AG09309 (cell line): ENCODE results near the gene SLAIN2.
A peak's percentile ranks its signal among the peaks of the same experiment; 100 is the strongest.
"Not testable (repeated sequence)": the region's sequence is repeated elsewhere in the genome, so short reads cannot be mapped to it uniquely, and the experiment has no call there.

Experiments used
- DNase-seq: peaks from one replicate; pipeline ENCODE4 v3.0.0-alpha.2; 2010; ENCODE audit warnings: low read depth
- H3K4me3 ChIP-seq: 2 replicates; pipeline ENCODE4 v1.5.1; 2011; ENCODE audit warnings: mild to moderate bottlenecking, low read depth, low read length, moderate library complexity; ENCODE audit not compliant: control insufficient read depth
- TF ChIP-seq, protein P1 (sequence below): IDR thresholded peaks from 2 replicates; pipeline ENCODE4 v1.5.1; 2011; ENCODE audit warnings: mild to moderate bottlenecking, low read depth, low read length, inconsistent platforms; ENCODE audit not compliant: insufficient read depth, control insufficient read depth; ENCODE audit errors: missing control alignments

SLAIN2 gene

DNA sequence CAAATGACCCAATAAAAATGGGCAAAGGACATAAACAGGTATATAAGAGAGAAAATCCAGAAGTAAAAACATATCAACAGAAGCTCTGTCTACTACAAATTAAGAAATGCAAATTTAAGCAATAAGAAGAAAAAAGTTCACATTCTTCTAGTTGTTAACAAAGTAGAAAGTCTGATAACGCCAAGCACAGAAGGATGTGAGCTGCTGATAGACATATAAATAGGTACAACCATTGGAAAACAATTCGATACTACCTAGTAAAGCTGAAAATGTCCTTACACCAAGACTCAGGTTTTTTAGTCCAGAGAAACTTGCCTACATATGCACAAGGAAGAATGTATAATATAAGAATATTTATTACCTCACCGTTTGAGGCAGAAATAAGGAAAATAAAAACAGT, 35.8 kb upstream of the SLAIN2 start:
- TF ChIP-seq, protein P1, sequence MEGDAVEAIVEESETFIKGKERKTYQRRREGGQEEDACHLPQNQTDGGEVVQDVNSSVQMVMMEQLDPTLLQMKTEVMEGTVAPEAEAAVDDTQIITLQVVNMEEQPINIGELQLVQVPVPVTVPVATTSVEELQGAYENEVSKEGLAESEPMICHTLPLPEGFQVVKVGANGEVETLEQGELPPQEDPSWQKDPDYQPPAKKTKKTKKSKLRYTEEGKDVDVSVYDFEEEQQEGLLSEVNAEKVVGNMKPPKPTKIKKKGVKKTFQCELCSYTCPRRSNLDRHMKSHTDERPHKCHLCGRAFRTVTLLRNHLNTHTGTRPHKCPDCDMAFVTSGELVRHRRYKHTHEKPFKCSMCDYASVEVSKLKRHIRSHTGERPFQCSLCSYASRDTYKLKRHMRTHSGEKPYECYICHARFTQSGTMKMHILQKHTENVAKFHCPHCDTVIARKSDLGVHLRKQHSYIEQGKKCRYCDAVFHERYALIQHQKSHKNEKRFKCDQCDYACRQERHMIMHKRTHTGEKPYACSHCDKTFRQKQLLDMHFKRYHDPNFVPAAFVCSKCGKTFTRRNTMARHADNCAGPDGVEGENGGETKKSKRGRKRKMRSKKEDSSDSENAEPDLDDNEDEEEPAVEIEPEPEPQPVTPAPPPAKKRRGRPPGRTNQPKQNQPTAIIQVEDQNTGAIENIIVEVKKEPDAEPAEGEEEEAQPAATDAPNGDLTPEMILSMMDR = no peak
- no peak overlapping the region for H3K4me3 ChIP-seq
- no peak for DNase-seq

GRCh38 chr4:48307528-48307927, 33.8 kb upstream of the SLAIN2 start:
- no peak for DNase-seq
- TF ChIP-seq, protein P1 = no peak
- no peak overlapping the region for H3K4me3 ChIP-seq

DNA sequence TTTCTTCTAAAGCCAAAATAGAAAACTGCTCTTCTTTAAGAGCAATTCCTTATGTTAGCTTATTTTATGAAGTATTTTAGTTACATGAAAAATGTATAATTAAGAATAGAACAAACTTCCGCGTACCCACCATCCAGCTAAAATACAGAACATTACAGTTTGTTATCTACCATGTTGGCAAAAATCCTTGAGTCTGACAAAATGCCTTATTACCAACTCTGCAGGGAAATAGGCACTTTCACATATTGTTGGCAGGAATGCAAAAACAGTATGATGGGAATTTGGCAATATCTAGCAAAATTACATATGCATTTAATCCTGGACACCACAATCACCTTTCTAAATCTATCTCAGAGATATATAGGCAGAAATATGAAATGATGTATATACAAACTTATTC, 32.4 kb upstream of the SLAIN2 start:
- TF ChIP-seq, protein P1 = no peak
- no peak for DNase-seq
- H3K4me3 ChIP-seq = no peak overlapping the region

DNA sequence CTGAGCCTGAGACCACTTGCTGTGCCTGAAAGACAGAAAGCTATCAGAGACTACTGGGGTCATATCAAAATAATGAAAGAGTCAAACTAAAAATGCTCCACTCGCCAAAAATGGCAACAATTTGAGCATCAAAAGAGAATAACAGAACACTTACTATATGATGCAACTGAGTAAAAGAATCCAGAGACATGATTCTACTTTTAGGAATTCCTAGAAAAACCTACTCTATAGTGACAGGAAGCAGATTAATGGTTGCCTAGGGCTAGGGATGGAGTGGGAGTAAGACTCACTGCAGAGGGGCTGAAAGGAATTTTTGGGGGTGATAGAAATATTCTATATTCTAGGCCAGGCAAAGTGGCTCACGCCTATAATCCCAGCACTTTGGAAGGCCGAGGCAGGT, 29.4 kb upstream of the SLAIN2 start:
- DNase-seq = no peak
- TF ChIP-seq, protein P1 = no peak
- no peak overlapping the region for H3K4me3 ChIP-seq

- H3K4me3 ChIP-seq, DNase-seq: not testable (repeated sequence)
Observed at GRCh38 chr4:48314746-48315145, 26.6 kb upstream of the SLAIN2 start.

GRCh38 chr4:48315728-48316630, 25.4 kb upstream of the SLAIN2 start:
- peak; percentile 31 for DNase-seq
- TF ChIP-seq, protein P1 = peak; percentile 68
- H3K4me3 ChIP-seq = no peak overlapping the region

DNA sequence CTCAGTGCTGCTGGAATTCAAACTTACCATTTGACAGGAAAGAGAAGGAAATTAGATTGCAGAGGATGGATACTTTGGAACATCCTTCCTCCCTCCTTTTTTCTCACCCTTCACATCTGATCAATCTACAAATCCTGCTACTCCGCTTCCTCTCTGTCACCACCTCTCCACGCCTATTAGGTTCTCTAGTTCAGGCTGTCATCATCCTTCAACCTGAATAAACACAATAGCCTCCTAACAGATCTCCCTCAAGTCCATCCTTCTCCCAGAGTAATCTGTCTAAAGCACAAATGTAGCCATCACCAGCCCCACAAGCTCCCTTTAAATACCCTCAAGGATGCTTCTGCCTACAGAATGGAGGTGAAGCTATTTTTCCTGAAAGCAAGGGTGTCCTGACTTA, 20.0 kb upstream of the SLAIN2 start:
- TF ChIP-seq, protein P1 = no peak
- no peak for DNase-seq
- H3K4me3 ChIP-seq = no peak overlapping the region
